Measurements from ENCODE around the gene DENND1A.

Gene DENND1A

GRCh38 chr9:123423311-123423640, 506.6 kb downstream of the DENND1A start:
- TF ChIP-seq CTCF (IDR thresholded peaks at IDR 0.05), result no peak

- no peak for TF ChIP-seq CTCF (IDR thresholded peaks at IDR 0.05)
Observed at GRCh38 chr9:123422635-123423310, 507.2 kb downstream of the DENND1A start.

GRCh38 chr9:123421801-123422455, 508.0 kb downstream of the DENND1A start:
- no peak for TF ChIP-seq CTCF (IDR thresholded peaks at IDR 0.05)

- no peak for TF ChIP-seq CTCF (IDR thresholded peaks at IDR 0.05)
Observed at GRCh38 chr9:123421186-123421585, 508.7 kb downstream of the DENND1A start.

- TF ChIP-seq CTCF (IDR thresholded peaks at IDR 0.05), result no peak
Observed at GRCh38 chr9:123420592-123421111, 509.3 kb downstream of the DENND1A start.

GRCh38 chr9:123419721-123420591, 510.0 kb downstream of the DENND1A start:
- TF ChIP-seq CTCF (IDR thresholded peaks at IDR 0.05), result no peak

- no peak for TF ChIP-seq CTCF (IDR thresholded peaks at IDR 0.05)
Observed at GRCh38 chr9:123419091-123419490, 510.8 kb downstream of the DENND1A start.

Measured in LNCAP (cell line).